Adrenal gland (tissue), 5 donors: ENCODE measurements around the gene CD2AP.

Experiments used
- CTCF ChIP-seq, 6 experiments: fragments of 450-650 bp in 4 of 6; fragments of 200-600 bp in 2 of 6; sonication (generic) in 1 of 6; IDR thresholded peaks; 1 replicate in 5 of 6; 2 replicates in 1 of 6; pipeline versions ENCODE4 v1.5.1 to v1.8.0; 2016 to 2021; ENCODE audit warnings: antibody characterized with exemption in 6 of 6, mild to moderate bottlenecking in 2 of 6, moderate library complexity in 1 of 6
- POLR2A ChIP-seq, 2 donors: fragments of 450-650 bp; IDR thresholded peaks; one replicate each; pipeline ENCODE4 v1.6.1; 2017; ENCODE audit warnings: antibody characterized with exemption in 2 of 2, mild to moderate bottlenecking in 2 of 2, moderate library complexity in 1 of 2
- donor health status: DM: no; HTN: no; CAD: no.

DNA sequence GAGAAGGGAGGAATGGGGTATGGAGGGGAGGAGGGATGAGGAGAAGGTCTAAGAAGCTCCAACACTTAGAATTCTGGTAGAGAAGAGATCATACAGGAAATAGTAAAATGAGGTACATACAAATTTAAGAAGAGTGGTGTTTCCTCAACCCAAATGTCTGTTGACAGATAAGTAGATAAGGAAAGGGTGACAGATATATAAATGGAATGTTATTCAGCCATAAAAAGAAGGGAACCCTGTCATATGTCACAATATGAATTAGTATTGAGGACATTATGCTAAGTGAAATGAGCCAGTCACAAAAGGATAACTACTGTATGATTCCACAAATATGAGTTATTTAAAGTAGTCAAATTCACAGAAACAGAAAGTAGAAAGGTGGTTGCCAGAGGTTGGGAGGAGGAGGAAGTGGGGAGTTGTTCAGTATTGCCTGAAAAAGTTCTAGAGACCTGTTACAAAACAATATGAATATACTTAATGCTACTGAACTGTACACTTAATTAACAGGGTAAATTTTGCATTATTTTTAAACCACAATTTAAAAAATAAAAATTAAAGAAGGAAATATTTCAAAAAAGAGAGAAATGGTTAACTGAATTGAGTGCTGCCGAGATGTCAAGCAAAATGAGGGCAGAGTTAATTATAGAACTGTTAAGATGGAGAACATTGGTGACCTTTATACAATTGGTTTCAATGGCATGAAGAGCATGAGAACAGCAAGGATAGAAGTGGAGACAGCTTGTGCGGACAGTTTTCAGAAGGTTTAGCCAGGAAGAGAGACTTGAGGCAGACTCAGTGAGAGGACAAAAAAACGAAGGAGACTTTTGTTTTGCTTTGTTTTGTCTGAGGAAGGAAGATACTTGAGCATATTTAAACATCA is 173.2 kb downstream of the CD2AP start:
- TF ChIP-seq CTCF (IDR thresholded peaks at IDR 0.05) (no peak), POLR2A (IDR thresholded peaks at IDR 0.05) (no peak)
